ENCODE results near the gene SLC38A10. TPM values are rescaled to one million over a fixed set of nuclear protein-coding genes. Genes with fewer than 3 reads are reported as not detected.
A peak's percentile ranks its signal among the peaks of the same experiment; 100 is the strongest.

The SLC38A10 gene
- total and polyA plus RNA-seq, 4 donors, result 22.3 to 118 (median 70.8) TPM

DNA sequence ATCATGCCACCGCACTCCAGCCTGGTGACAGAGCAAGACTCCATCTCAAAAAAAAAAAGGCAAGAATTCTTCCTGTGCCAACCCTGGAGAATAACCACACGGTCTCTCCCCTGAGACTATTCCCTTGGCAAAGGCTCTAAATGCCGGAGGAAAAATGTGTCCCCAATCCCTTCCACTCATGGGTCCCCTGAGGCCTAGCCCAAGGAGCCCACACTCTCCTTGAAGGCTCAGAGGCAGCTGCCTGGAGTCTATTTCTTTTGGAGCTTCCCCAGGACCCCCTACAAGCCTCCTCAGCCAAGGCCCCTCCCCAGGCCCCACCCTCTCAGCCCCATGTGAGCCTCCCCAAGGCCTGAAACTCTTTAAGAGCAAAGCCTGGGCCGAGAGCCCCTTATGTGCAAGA lies 88.9 kb downstream of the SLC38A10 start:
- intact Hi-C loops (cut with DNase I), result no loop called here
- DNase-seq (no peak), ATAC-seq (ENCODE audit: low FRiP score) (peak; percentile 69)
- Histone ChIP-seq H3K36me3 (ENCODE audit: control insufficient read depth in 1 of 2, insufficient read depth in 2 of 2, low read length in 1 of 2) (no peaks in the 10 kb centered on the region), H3K4me1 (ENCODE audit: control insufficient read depth in 1 of 2, insufficient read depth in 2 of 2, low read length in 2 of 2) (no peaks in the 10 kb centered on the region), H3K27me3 (ENCODE audit: control insufficient read depth in 1 of 2, insufficient read depth in 2 of 2, low read length in 1 of 2) (no peaks in the 10 kb centered on the region), H3K27ac (ENCODE audit: low read depth in 1 of 2, low read length in 2 of 2) (no peak overlapping the region), H3K9me3 (ENCODE audit: control insufficient read depth, low read length) (no peaks in the 10 kb centered on the region), H3K4me3 (ENCODE audit: low read length in 2 of 2) (no peak overlapping the region)
- WGBS, 2 donors, result 11 to 13% methylated on average over 4 of the region's 4 CpGs

DNA sequence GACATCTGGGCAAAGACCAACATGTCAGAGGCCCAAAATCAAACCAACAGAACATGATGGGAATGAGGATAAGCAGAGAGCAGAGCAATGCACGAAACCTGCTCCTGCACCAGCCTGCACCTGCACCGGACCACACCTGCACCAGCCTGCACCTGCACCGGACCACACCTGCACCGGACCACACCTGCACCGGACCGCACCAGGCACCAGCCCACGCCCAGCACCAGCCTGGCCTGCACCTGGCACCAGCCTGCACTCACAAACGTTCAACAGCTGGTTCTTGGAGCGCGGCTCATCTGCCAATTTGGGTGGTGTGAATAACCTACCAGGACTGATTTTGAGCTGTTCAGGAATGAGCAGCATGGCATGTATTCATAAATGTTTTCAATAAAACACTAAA lies 90.5 kb downstream of the SLC38A10 start:
- Histone ChIP-seq H3K9me3 (ENCODE audit: control insufficient read depth, low read length) (no peaks in the 10 kb centered on the region), H3K27me3 (ENCODE audit: control insufficient read depth in 1 of 2, insufficient read depth in 2 of 2, low read length in 1 of 2) (no peaks in the 10 kb centered on the region), H3K4me1 (ENCODE audit: control insufficient read depth in 1 of 2, insufficient read depth in 2 of 2, low read length in 2 of 2) (no peaks in the 10 kb centered on the region), H3K4me3 (ENCODE audit: low read length in 2 of 2) (no peak overlapping the region), H3K27ac (ENCODE audit: low read depth in 1 of 2, low read length in 2 of 2) (no peak overlapping the region), H3K36me3 (ENCODE audit: control insufficient read depth in 1 of 2, insufficient read depth in 2 of 2, low read length in 1 of 2) (no peaks in the 10 kb centered on the region)
- DNase-seq, result no peak
- no peak for ATAC-seq (ENCODE audit: low FRiP score)
- WGBS, 2 donors, result 85 to 86% methylated on average over 10 of the region's 10 CpGs
- intact Hi-C loops (cut with DNase I), result no loop called here

DNA sequence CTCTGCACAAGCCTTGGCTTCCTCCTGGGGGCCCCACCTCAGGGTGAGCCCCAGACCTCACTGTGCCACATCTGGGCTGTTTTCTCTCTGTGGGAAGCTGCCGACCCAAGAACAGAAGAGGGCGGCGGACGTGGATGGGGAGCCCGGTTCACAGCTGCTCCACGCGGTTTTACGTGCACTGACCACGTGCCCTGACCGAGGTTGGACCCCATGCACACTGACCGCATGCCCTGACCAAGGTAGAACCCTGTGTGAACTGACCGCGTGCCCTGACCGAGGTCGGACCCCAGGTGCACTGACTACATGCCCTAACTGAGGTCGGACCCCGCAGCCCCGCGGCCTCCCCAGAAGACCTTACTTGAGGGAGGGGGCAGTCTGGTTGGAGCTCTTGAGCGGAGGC lies 92.0 kb downstream of the SLC38A10 start:
- no peaks in the 10 kb centered on the region for H3K27me3 ChIP-seq (ENCODE audit: control insufficient read depth in 1 of 2, insufficient read depth in 2 of 2, low read length in 1 of 2)
- ATAC-seq (ENCODE audit: low FRiP score) (no peak), DNase-seq (no peak)
- no peaks in the 10 kb centered on the region for H3K36me3 ChIP-seq (ENCODE audit: control insufficient read depth in 1 of 2, insufficient read depth in 2 of 2, low read length in 1 of 2)
- H3K4me1 ChIP-seq (ENCODE audit: control insufficient read depth in 1 of 2, insufficient read depth in 2 of 2, low read length in 2 of 2), result no peaks in the 10 kb centered on the region
- H3K27ac ChIP-seq (ENCODE audit: low read depth in 1 of 2, low read length in 2 of 2), result no peak overlapping the region
- no peak overlapping the region for H3K4me3 ChIP-seq (ENCODE audit: low read length in 2 of 2)
- 96 to 97% methylated on average over 20 of the region's 20 CpGs for WGBS, 2 donors
- no peaks in the 10 kb centered on the region for H3K9me3 ChIP-seq (ENCODE audit: control insufficient read depth, low read length)
- intact Hi-C loops (cut with DNase I), result no loop called here

DNA sequence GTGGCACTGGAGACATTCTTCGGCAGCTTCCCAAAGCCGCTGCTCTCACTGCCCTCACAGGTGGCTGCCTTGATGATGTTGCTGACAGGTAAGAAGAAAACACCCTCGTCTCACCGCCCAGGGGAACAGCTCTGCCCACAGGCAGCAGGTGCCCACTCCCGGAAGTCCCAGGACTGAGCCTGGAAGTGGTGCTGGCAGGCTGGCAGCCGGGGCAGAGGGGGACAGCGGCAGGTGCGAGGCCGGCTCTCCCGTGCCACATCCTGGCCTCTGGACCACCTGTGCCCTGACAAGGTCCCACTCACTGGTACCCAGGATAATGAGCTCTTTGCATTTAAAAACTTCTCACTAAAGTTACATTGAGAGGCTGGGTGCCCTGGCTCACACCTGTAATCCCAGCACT lies 92.8 kb downstream of the SLC38A10 start:
- intact Hi-C loops (cut with DNase I), result no loop called here

DNA sequence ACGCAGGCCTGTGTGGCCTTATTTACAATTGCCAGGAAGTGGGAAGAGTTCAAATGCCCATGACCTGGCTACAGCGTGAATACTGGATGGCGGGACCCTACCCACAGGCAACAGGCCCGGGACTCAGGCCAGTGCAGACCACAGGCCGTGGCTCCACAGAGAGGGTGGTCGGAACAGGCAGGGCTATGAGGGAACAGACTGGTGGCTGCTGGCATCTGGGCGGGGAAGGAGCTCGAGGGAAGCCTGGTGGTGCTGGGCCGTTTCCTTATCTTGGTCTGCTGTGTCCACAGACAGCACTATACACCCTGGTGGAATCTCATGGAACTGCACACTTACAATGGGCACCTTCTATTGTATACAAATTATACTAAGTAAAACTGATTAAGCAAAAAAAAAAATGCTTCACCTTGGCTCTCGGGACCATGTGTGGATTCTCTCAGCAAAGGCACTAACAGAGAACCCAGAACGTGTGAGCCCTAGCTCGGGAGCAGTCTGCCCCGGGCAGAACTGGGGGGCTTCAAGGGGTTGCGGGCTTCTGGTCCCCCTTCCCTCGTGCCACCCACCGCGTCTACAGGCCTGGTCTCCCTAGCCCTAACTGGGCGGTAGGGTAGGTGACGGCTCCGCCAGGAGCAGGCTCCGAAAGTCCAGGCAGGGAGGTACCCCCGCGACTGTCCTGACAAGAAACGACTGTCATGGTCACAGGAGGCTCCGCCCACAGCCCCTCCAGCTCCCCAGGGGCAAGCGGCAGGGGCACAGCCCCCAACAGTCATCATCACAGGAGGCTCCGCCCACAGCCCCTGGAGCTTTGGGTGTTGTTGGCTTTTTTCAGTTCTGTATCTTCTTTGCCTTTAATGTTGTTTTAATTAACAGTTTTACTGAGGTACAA lies 94.2 kb downstream of the SLC38A10 start:
- peak in 1 of 2 donors; percentile 69 for DNase-seq
- WGBS, 2 donors, result 78 to 79% methylated on average over 27 of the region's 27 CpGs
- Histone ChIP-seq H3K4me1 (ENCODE audit: control insufficient read depth in 1 of 2, insufficient read depth in 2 of 2, low read length in 2 of 2) (no peaks in the 10 kb centered on the region), H3K27me3 (ENCODE audit: control insufficient read depth in 1 of 2, insufficient read depth in 2 of 2, low read length in 1 of 2) (no peaks in the 10 kb centered on the region), H3K27ac (ENCODE audit: low read depth in 1 of 2, low read length in 2 of 2) (no peak overlapping the region), H3K4me3 (ENCODE audit: low read length in 2 of 2) (no peak overlapping the region), H3K36me3 (ENCODE audit: control insufficient read depth in 1 of 2, insufficient read depth in 2 of 2, low read length in 1 of 2) (no peaks in the 10 kb centered on the region), H3K9me3 (ENCODE audit: control insufficient read depth, low read length) (no peaks in the 10 kb centered on the region)
- intact Hi-C loops (cut with DNase I), result no loop called here
- no peak for ATAC-seq (ENCODE audit: low FRiP score)

More for the DNA sequence above, 92.8 kb downstream of the SLC38A10 start:
- 95 to 99% methylated on average over 10 of the region's 10 CpGs for WGBS, 2 donors
- H3K27me3 ChIP-seq (ENCODE audit: control insufficient read depth in 1 of 2, insufficient read depth in 2 of 2, low read length in 1 of 2), result no peaks in the 10 kb centered on the region
- no peaks in the 10 kb centered on the region for H3K9me3 ChIP-seq (ENCODE audit: control insufficient read depth, low read length)
- H3K36me3 ChIP-seq (ENCODE audit: control insufficient read depth in 1 of 2, insufficient read depth in 2 of 2, low read length in 1 of 2), result no peaks in the 10 kb centered on the region
- no peaks in the 10 kb centered on the region for H3K4me1 ChIP-seq (ENCODE audit: control insufficient read depth in 1 of 2, insufficient read depth in 2 of 2, low read length in 2 of 2)
- ATAC-seq (ENCODE audit: low FRiP score) (no peak), DNase-seq (no peak)
- H3K27ac ChIP-seq (ENCODE audit: low read depth in 1 of 2, low read length in 2 of 2), result no peak overlapping the region
- H3K4me3 ChIP-seq (ENCODE audit: low read length in 2 of 2), result no peak overlapping the region

DNA sequence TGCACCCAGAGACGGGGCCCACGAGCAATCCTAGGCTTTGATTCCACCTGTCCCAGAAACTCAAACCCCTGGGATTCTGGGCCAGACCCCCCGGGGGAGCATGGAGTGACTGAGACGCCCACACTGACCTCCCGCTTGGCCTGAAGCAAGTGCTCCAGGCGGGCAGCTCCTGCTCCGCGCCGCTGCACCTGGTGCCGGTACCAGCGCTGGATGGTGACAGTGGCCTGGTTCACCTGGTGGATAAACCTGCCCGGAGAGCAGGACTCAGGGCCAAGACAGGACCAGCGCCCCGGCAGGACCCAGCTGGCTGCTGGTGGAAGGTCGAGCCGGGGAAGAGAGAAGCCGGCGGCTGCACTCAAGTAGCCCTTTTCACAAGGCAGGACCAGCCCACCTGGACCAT lies 94.9 kb downstream of the SLC38A10 start:
- no peak overlapping the region for H3K27ac ChIP-seq (ENCODE audit: low read depth in 1 of 2, low read length in 2 of 2)
- no peaks in the 10 kb centered on the region for H3K27me3 ChIP-seq (ENCODE audit: control insufficient read depth in 1 of 2, insufficient read depth in 2 of 2, low read length in 1 of 2)
- ATAC-seq (ENCODE audit: low FRiP score) (no peak), DNase-seq (no peak)
- intact Hi-C loops (cut with DNase I), result no loop called here
- WGBS, 2 donors, result 93% methylated on average over 18 of the region's 18 CpGs
- no peaks in the 10 kb centered on the region for H3K9me3 ChIP-seq (ENCODE audit: control insufficient read depth, low read length)
- H3K4me1 ChIP-seq (ENCODE audit: control insufficient read depth in 1 of 2, insufficient read depth in 2 of 2, low read length in 2 of 2), result no peaks in the 10 kb centered on the region
- H3K4me3 ChIP-seq (ENCODE audit: low read length in 2 of 2), result no peak overlapping the region
- H3K36me3 ChIP-seq (ENCODE audit: control insufficient read depth in 1 of 2, insufficient read depth in 2 of 2, low read length in 1 of 2), result no peaks in the 10 kb centered on the region

DNA sequence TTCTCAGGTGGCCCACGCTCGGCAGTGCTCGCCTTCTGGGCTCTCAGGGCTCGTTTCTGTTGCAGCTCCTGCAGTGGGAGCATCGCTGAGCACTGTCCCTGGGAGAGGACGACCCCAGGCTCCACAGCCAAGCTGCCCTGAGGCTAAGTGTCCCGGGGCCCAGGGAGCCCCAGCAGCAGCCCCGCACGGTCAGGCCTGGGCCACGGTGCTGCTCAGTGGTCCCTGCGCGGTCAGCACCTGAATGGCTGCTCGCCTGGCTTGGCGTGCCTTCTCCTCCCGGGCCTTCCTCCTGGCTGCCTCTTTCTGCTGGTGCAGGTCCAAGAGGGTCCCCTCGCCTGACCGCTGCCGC lies 95.7 kb downstream of the SLC38A10 start:
- Histone ChIP-seq H3K9me3 (ENCODE audit: control insufficient read depth, low read length) (no peaks in the 10 kb centered on the region), H3K27me3 (ENCODE audit: control insufficient read depth in 1 of 2, insufficient read depth in 2 of 2, low read length in 1 of 2) (no peaks in the 10 kb centered on the region), H3K27ac (ENCODE audit: low read depth in 1 of 2, low read length in 2 of 2) (no peak overlapping the region), H3K4me3 (ENCODE audit: low read length in 2 of 2) (no peak overlapping the region), H3K36me3 (ENCODE audit: control insufficient read depth in 1 of 2, insufficient read depth in 2 of 2, low read length in 1 of 2) (no peaks in the 10 kb centered on the region), H3K4me1 (ENCODE audit: control insufficient read depth in 1 of 2, insufficient read depth in 2 of 2, low read length in 2 of 2) (no peaks in the 10 kb centered on the region)
- ATAC-seq (ENCODE audit: low FRiP score), result no peak
- DNase-seq, result no peak
- 92 to 95% methylated on average over 17 to 18 of the region's 18 CpGs for WGBS, 2 donors
- intact Hi-C loops (cut with DNase I), result no loop called here

DNA sequence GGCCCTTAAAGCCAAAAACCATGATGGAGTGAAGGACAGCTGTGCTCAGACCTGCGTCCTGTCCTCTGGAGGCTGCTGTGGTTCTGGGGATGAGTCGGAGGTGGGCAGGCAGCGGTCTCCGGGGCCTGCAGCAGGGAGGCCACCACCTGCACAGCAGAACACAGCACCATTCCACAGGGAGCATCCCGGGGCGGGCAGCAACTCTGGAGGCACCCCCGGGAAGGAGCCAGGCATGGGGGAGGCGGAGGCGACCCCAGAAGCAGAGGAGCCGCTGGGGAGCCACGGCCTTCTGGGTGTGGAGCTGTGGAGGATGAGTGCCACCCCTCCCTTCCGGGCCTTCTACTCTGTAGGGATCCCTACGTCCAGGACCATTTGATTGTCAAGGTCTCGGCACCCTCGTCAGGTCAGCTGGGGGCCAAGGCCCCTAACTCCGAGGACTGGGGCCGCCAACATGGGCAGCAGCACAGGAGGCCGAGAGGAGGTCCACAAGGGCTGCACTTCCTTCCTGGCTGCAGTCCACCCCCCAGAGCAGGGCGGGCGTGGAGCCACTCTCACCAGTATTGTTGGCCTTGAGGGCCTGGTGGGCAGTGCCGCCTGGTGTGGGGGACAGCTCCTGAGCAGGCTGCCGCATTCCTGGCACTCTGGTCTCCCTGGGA lies 96.2 kb downstream of the SLC38A10 start:
- intact Hi-C loops (cut with DNase I), result no loop called here

More for the DNA sequence above, 96.2 kb downstream of the SLC38A10 start:
- ATAC-seq (ENCODE audit: low FRiP score), result no peak
- Histone ChIP-seq H3K9me3 (ENCODE audit: control insufficient read depth, low read length) (no peaks in the 10 kb centered on the region), H3K27me3 (ENCODE audit: control insufficient read depth in 1 of 2, insufficient read depth in 2 of 2, low read length in 1 of 2) (no peaks in the 10 kb centered on the region), H3K27ac (ENCODE audit: low read depth in 1 of 2, low read length in 2 of 2) (no peak overlapping the region), H3K36me3 (ENCODE audit: control insufficient read depth in 1 of 2, insufficient read depth in 2 of 2, low read length in 1 of 2) (no peaks in the 10 kb centered on the region), H3K4me3 (ENCODE audit: low read length in 2 of 2) (no peak overlapping the region), H3K4me1 (ENCODE audit: control insufficient read depth in 1 of 2, insufficient read depth in 2 of 2, low read length in 2 of 2) (no peaks in the 10 kb centered on the region)
- DNase-seq, result no peak
- 94 to 96% methylated on average over 22 of the region's 22 CpGs for WGBS, 2 donors
